Tibial nerve (tissue), 4 donors: Measurements from ENCODE around the gene STH.

Source experiments
- CTCF ChIP-seq, 5 experiments: fragments of 200-600 bp in 3 of 5; fragments of 450-650 bp in 2 of 5; sonication (generic) in 3 of 5; IDR thresholded peaks; one replicate each; pipeline ENCODE4 v1.5.1; 2016 to 2019; ENCODE audit warnings: antibody characterized with exemption in 5 of 5, mild to moderate bottlenecking in 3 of 5, moderate library complexity in 2 of 5
- EP300 ChIP-seq, 2 donors: sonication (generic); formaldehyde crosslinking; IDR thresholded peaks; one replicate each; pipeline ENCODE4 v1.6.1; 2017; ENCODE audit warnings: antibody characterized with exemption in 2 of 2, mild to moderate bottlenecking in 1 of 2
- POLR2A ChIP-seq, 2 donors: fragments of 450-650 bp; IDR thresholded peaks; one replicate each; pipeline ENCODE4 v1.6.1; 2017; ENCODE audit warnings: antibody characterized with exemption in 2 of 2, mild to moderate bottlenecking in 2 of 2, moderate library complexity in 2 of 2

- TF ChIP-seq CTCF (IDR thresholded peaks at IDR 0.05) (no peak), POLR2A (IDR thresholded peaks at IDR 0.05) (no peak), EP300 (IDR thresholded peaks at IDR 0.05) (no peak)
Measured at GRCh38 chr17:45976391-45976754, 22.7 kb upstream of the STH start.
